Mucosa of rectum (tissue), 2 donors: ENCODE results near the gene P2RX7.
A peak's percentile ranks its signal among the peaks of the same experiment; 100 is the strongest.

Experiments
- H3K27ac ChIP-seq, 2 donors: one replicate each; pipeline ENCODE4 v1.7.0; 2013; ENCODE audit warnings: inconsistent platforms in 2 of 2, low read depth in 2 of 2, low read length in 2 of 2
- H3K27me3 ChIP-seq, 2 donors: one replicate each; pipeline ENCODE4 v1.7.0; 2013; ENCODE audit warnings: low read length in 2 of 2; ENCODE audit not compliant: control insufficient read depth in 2 of 2, insufficient read depth in 2 of 2
- H3K36me3 ChIP-seq, 2 donors: one replicate each; pipeline ENCODE4 v1.7.0; 2013; ENCODE audit warnings: low read length in 2 of 2; ENCODE audit not compliant: control insufficient read depth in 2 of 2, insufficient read depth in 2 of 2
- H3K4me1 ChIP-seq, 2 donors: one replicate each; pipeline ENCODE4 v1.7.0; 2013; ENCODE audit warnings: low read length in 2 of 2, mild to moderate bottlenecking in 1 of 2; ENCODE audit not compliant: control insufficient read depth in 2 of 2, insufficient read depth in 2 of 2
- H3K4me3 ChIP-seq, 2 donors: one replicate each; pipeline ENCODE4 v1.7.0; 2013; ENCODE audit warnings: low read length in 2 of 2
- H3K9ac ChIP-seq, 2 donors: one replicate each; pipeline ENCODE4 v1.7.0; 2013; ENCODE audit warnings: low read length in 2 of 2, low read depth in 1 of 2, mild to moderate bottlenecking in 1 of 2
- H3K9me3 ChIP-seq, 2 donors: one replicate each; pipeline ENCODE4 v1.7.0; 2013; ENCODE audit warnings: low read length in 2 of 2; ENCODE audit not compliant: control insufficient read depth in 2 of 2
- donor health status: healthy.
- donor health status: Normal muscosa, but diverticular disease.

Gene P2RX7

DNA sequence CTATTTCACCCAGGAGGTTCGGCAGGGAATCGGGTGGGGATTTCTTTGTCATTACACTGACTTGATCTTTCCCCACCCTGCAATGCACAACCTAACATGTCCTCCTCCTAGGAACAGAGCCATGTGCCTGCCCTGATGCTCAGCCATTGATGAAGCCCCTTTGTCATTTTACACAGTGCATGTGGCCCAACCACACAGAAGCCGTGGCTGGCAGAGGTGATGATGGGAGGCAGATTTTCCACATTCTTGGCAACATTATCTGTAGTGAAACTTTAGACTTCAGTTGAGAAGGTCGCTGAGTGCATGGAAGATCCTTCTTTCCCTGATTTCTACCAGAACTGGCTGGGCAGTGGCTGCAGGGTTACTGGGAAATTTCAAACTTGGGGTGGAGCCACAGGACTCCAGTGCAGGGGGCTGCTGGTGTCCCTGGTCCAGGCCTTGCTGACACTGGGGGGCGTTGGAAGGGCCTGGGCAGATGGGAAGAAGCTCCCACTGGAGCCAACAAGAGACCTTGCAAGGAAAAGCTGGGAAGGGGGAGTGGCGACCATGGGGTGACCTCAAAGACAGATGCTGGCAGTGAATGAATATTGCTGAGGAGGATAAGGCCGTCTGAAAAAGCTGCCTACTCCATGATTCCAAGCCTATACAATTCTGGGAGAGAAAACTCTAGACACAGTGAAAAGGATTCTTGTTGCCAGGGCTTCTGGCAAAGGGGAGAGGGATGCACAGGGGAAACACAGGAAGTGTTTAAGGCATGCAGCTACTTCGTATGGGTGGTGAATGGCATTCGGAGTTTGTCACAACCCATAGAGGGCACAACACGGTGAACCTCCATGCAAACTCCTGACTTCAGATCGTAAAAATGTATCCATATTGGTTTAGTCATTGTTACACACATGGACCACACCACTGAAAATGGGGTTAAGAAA, 41.8 kb upstream of the P2RX7 start:
- Histone ChIP-seq H3K27ac (no peak overlapping the region), H3K9me3 (no peaks in the 10 kb centered on the region), H3K27me3 (peaks cover 0 to 2% of the 10 kb centered on the region in 2 donors), H3K36me3 (no peaks in the 10 kb centered on the region), H3K9ac (no peak overlapping the region), H3K4me3 (no peak overlapping the region), H3K4me1 (peaks cover 2 to 7% of the 10 kb centered on the region in 2 donors)

DNA sequence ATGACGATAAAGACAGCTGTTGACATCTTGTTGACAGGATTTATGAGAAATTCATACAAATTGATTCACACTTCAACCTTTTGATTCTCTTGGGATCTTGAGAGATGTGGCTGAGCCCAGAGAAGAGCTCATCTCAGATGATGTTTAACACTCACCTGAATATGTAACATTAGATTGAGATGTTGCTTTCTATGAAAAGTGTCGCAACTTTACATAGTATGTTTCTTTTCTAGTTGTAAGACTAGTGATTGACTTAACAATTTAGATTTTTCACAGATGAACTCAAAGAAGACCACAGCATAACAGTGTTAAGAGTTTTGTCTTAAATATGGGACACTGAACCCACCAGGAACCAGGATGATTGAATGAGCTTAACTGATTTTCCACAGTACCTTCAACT, 40.6 kb upstream of the P2RX7 start:
- Histone ChIP-seq H3K4me1 (peaks cover 5 to 11% of the 10 kb centered on the region in 2 donors), H3K9me3 (no peaks in the 10 kb centered on the region), H3K4me3 (no peak overlapping the region), H3K27ac (no peak overlapping the region), H3K27me3 (peaks cover 0 to 2% of the 10 kb centered on the region in 2 donors), H3K9ac (no peak overlapping the region), H3K36me3 (no peaks in the 10 kb centered on the region)

DNA sequence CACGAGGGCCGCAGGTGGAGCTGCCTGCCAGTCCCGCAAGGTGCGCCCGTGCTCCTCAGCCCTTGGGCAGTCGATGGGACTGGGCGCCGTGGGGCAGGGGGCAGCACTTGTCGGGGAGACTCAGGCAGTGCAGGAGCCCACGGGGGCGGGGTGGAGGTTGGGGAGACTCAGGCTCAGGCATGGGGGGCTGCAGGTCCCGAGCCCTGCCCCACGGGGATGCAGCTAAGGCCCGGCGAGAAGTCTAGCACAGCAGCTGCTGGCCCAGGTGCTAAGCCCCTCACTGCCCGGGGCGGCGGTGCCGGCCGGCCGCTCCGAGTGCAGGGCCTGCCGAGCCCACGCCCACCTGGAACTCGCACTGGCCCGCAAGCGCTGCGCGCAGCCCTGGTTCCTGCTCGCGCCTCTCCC, 39.2 kb upstream of the P2RX7 start:
- Histone ChIP-seq H3K4me1 (peaks cover 5 to 11% of the 10 kb centered on the region in 2 donors), H3K9me3 (no peaks in the 10 kb centered on the region), H3K4me3 (no peak overlapping the region), H3K27me3 (peaks cover 0 to 2% of the 10 kb centered on the region in 2 donors), H3K9ac (no peak overlapping the region), H3K27ac (no peak overlapping the region), H3K36me3 (no peaks in the 10 kb centered on the region)

DNA sequence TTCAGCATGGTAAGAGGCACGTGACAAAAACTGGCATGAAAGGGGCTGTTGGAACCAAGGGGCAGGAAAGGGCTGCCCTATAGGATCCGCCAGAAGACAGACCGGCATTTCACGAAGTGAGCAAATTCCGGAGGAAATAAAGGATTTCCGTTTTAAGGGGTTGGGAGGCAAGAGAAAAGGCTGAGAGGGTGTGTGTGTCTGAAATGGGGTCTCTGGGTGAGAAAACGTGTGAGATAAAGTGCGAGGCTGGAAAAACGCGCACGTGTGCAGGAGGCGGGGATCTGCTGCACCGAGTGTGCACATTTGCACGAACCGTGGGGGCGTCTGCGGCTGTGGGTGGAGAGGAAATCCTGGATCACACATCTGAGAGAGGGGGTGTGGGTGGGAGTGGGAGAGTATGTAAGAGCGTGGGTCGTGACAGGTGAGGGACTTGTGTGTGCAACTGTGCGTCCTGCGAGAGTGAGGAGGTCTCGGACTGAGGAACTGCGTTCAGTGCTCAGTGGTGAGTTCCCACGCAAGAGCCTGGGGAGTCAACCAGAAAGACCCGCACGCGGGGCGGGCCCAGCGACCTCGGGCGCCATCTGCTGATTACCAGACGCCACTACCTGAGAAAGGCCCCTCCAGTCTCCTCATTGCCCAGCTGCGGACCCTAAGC, 37.0 kb upstream of the P2RX7 start:
- H3K4me3 ChIP-seq, result peak overlapping the region; percentile 37 to 79
- H3K27me3 ChIP-seq, result peaks cover 0 to 2% of the 10 kb centered on the region in 2 donors
- peak overlapping the region in 1 of 2 donors; percentile 58 for H3K9ac ChIP-seq
- H3K27ac ChIP-seq, result peak overlapping the region in 1 of 2 donors; percentile 16
- H3K4me1 ChIP-seq, result peaks cover 5 to 11% of the 10 kb centered on the region in 2 donors
- H3K9me3 ChIP-seq, result no peaks in the 10 kb centered on the region
- no peaks in the 10 kb centered on the region for H3K36me3 ChIP-seq

DNA sequence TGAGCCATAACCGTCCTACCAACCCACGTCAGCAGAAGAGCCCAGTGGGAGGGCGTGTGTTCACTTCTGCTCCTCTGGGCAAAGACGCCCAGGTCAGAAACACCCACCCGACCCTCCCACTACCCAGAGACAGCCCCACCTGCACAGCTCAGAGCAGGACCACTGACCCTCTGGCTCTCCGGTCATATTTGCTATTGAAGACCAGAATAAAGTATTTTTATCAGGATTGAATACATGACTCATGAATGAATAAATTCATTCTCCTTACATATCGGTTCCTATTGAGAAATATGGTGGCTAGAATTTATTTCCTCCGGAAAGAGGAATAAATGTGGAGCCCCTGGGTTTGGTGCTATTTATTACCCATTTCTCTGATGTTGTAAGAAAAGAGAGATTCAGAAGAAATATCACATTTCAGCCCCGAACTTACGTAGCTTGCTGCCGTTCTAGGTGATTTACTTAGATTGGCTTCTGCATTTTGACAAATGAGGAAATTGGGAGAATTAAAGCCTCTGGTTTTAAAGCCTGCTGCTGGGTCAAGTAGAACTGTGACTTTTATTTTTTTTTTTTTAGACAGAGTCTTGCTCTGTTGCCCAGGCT, 36.4 kb upstream of the P2RX7 start:
- no peak overlapping the region for H3K27ac ChIP-seq
- no peaks in the 10 kb centered on the region for H3K9me3 ChIP-seq
- no peaks in the 10 kb centered on the region for H3K36me3 ChIP-seq
- no peak overlapping the region for H3K9ac ChIP-seq
- H3K27me3 ChIP-seq, result peaks cover 0 to 2% of the 10 kb centered on the region in 2 donors
- peak overlapping the region in 1 of 2 donors; percentile 79 for H3K4me3 ChIP-seq
- peaks cover 5 to 11% of the 10 kb centered on the region in 2 donors for H3K4me1 ChIP-seq

DNA sequence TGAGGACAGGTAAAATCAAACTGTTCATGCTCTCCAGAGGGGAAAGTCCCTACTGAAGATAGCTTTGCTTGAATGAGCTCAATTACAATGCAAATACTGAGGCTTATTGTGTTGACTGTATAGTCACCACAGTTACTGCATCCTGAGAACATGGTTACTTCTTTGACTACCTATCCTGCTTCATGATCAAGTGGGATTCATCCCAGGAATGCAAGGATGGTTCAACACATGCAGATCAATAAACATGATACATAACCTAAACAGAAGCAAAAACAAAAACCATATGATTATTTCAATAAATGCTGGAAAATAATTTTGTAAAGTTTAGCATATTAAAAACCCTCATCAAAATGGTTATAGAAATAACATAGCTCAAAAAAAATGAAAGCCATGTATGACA, 32.9 kb upstream of the P2RX7 start:
- no peak overlapping the region for H3K27ac ChIP-seq
- H3K9me3 ChIP-seq, result no peaks in the 10 kb centered on the region
- peaks cover 5 to 11% of the 10 kb centered on the region in 2 donors for H3K4me1 ChIP-seq
- peaks cover 0 to 2% of the 10 kb centered on the region in 2 donors for H3K27me3 ChIP-seq
- no peak overlapping the region for H3K4me3 ChIP-seq
- no peak overlapping the region for H3K9ac ChIP-seq
- no peaks in the 10 kb centered on the region for H3K36me3 ChIP-seq

DNA sequence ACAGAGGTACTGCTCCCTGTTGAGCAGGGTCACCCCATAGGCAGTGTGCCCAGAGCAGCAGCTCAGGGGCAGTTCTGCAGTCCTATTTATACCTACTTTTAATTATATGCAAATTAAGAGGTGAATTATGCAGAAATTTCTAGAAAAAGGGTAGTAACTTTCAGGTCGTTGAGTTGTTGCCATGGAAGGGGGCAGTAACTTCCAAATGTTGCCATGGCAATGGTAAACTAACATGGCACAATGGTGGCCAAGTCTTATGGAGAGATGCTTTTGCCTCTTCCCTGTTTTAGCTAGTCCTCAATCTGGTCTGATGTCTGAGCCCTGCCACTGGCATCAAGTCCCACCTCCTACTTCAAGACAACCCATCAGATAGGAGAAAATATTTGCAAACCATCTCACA, 30.4 kb upstream of the P2RX7 start:
- no peak overlapping the region for H3K4me3 ChIP-seq
- H3K36me3 ChIP-seq, result no peaks in the 10 kb centered on the region
- H3K4me1 ChIP-seq, result no peaks in the 10 kb centered on the region
- H3K9ac ChIP-seq, result no peak overlapping the region
- H3K9me3 ChIP-seq, result no peaks in the 10 kb centered on the region
- H3K27ac ChIP-seq, result no peak overlapping the region
- H3K27me3 ChIP-seq, result no peaks in the 10 kb centered on the region

DNA sequence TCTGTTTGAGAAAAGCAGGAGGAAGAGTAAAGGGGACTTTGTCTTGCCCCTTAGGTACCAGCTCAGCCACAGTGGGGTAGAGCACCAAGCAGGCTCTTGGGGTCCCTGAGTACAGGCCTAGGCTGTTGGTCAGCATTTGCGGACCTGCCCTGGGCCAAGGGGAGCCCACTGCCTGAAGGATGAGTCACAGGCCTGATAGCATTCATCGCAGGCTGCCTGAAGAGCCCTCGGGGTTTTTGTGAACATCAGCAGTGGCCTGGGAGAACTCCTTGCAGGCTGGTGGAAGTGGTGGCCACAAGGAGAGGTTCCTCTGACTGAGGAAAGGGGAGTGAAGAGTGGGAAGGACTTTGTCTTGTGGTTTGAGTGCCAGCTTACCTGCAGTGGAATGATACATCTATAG, 25.0 kb upstream of the P2RX7 start:
- H3K4me1 ChIP-seq, result peaks cover 3 to 14% of the 10 kb centered on the region in 2 donors
- H3K27me3 ChIP-seq, result no peaks in the 10 kb centered on the region
- no peaks in the 10 kb centered on the region for H3K36me3 ChIP-seq
- H3K9me3 ChIP-seq, result no peaks in the 10 kb centered on the region
- H3K9ac ChIP-seq, result no peak overlapping the region
- H3K27ac ChIP-seq, result no peak overlapping the region
- no peak overlapping the region for H3K4me3 ChIP-seq

DNA sequence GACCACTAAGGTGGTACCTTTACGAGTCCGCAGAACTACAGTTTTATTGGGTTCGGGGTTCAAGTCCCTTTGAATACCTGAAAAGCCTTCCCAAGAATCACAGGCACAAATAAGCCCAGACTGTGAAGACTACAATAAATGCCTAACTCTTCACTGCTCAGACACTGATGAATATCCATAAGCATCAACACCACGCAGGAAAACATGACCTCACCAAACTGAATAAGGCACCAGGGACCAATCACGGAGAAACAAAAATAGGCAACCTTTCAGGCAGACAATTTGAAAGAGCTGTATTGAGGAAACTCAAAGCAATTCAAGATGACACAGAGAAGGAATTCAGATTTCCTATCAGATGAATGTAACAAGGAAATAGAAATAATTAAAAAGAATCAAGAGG, 24.2 kb upstream of the P2RX7 start:
- H3K27ac ChIP-seq, result peak overlapping the region in 1 of 2 donors; percentile 22

More for the DNA sequence above, 24.2 kb upstream of the P2RX7 start:
- Histone ChIP-seq H3K27me3 (no peaks in the 10 kb centered on the region), H3K4me1 (peaks cover 3 to 14% of the 10 kb centered on the region in 2 donors), H3K4me3 (no peak overlapping the region), H3K36me3 (no peaks in the 10 kb centered on the region), H3K9me3 (no peaks in the 10 kb centered on the region), H3K9ac (no peak overlapping the region)
